ENCODE data around the gene C11orf42.
A peak's percentile ranks its signal among the peaks of the same experiment; 100 is the strongest.
"Not testable (repeated sequence)": the region's sequence is repeated elsewhere in the genome, so short reads cannot be mapped to it uniquely, and the experiment has no call there.

The C11orf42 gene

GRCh38 chr11:6223854-6224253, 18.5 kb downstream of the C11orf42 start:
- DNase-seq, result no peak

- DNase-seq, result no peak
These were observed 19.1 kb downstream of the C11orf42 start for GRCh38 chr11:6224421-6224820.

- DNase-seq, result no peak
These were observed 19.7 kb downstream of the C11orf42 start for GRCh38 chr11:6225024-6225423.

- no peak for DNase-seq
These were observed 20.5 kb downstream of the C11orf42 start for GRCh38 chr11:6225896-6226295.

GRCh38 chr11:6228520-6228919, 23.2 kb downstream of the C11orf42 start:
- DNase-seq, result no peak

DNA sequence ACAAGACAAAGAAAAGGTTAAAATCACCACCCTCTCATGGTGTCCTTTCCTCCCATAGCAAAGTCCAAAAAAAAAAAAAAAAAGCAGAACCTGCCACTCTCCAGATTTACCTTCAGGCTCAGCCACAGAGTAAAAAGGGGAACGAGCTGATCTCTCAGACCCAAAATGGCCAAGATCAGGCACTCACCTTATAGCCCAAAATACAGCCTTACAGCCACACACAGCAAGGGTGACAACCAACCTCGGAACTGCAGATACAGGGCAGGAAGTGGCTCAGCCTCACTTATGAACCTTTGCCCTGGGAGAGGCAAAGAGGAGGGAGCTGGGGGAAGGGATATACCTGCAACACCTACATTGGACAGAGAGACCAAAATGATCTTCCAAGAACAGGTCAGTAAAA, 24.6 kb downstream of the C11orf42 start:
- DNase-seq, result no peak

DNA sequence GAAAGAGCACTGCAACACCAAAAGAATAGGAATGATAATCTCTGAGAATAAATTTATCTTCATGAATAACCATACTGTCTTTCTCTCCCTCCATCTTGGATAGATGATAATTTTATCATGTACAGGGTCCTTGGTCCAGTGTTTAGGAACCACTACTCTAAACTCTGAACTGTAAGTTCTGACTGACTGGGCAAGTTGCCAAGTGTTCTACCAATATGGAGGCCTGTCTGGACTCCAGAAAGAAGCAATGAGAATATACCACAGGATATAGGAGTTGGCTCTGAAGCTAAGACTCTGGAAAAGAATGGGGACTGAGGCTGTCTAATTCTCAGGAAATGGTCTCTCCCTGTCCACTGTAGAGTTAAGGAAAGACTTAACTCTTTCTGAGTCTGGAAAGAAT, 27.5 kb downstream of the C11orf42 start:
- DNase-seq, result no peak

DNA sequence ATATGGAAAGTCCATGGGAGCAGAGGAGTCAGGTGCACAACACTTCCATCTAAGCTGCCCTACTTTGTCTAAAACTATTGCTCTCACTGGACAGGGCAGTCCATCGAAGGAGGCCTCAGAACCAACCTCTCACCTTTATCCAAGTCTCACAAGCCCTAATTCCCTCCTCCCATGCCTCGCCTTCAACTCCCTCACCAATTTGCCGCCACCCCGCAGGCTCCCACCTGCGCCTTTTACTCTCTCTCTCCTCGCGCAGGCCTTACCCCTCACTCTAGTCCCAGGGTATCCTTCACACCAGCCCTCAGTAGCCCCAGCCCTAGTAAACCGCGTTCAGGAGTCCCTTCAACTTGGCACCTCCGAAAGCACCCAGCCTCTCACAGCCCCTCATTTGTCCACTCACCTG, 28.6 kb downstream of the C11orf42 start:
- no peak for DNase-seq

DNA sequence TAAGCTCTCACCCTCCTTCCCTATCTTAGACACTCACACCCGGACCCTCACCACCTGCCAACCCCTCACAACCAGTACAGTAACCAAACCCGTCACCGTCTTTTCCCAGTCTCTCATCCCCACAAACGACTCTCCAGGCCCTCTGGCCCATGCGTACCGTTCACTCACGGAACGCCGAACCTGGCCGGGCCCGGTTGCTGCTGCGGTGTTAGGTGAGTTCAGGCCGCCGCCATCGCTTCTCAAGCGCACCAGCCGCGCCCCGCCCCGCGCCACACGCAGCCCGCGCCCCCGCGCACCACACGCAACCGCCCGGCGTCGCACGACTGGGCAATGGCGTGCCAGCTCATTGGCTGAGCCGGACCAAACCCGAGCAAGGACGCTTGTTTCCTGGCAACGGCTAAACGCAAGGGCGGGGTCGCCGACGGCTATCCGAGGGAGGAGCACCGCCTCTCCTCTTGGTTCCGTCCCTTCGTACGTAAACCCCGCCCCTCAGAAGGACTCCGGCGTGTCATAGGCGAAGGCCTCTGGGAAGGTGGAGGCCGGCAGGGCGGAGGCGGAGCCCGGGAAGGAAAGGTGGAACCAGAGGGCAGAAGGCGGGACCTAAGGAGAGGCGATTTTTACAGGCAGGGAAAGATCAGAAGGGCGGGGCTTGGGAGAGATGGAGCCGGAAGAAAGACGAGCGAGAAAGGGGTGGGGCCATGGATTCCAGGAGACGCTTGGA, 29.2 kb downstream of the C11orf42 start, which contains the start of gene FHIP1B:
Gene FHIP1B (minus strand): TSS at position 250 of the 721 bp plus-strand sequence. CDS start 10,120 bp downstream, outside the sequence.
- peak; percentile 99 for DNase-seq

GRCh38 chr11:6237266-6237665, 31.9 kb downstream of the C11orf42 start:
- DNase-seq, result no peak

DNA sequence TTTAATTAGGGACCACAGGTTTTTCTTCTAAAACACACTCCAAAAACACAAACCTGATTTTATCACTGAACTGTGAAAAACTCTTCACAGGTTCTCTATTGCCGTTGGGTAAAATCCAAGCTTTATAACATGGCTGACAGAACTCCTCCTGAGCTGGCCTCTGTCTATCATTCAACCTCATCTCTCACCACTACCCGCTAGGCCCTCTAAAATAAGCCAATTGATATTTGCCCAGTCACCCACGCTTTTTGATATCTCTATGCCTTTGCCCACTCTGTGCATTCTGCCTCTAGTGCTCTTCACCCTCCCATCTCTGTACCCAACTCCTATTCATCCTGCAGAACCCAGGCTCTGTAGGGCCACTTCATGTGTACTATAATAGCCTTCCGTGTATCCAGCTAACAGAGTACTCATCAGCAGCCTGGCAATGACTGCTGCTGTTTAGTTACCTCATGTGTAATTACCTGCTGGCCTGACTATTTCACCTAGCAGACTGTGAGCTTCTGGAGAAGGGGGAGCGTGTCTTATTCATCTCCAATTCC, 32.5 kb downstream of the C11orf42 start:
- peak; percentile 62 for DNase-seq

DNA sequence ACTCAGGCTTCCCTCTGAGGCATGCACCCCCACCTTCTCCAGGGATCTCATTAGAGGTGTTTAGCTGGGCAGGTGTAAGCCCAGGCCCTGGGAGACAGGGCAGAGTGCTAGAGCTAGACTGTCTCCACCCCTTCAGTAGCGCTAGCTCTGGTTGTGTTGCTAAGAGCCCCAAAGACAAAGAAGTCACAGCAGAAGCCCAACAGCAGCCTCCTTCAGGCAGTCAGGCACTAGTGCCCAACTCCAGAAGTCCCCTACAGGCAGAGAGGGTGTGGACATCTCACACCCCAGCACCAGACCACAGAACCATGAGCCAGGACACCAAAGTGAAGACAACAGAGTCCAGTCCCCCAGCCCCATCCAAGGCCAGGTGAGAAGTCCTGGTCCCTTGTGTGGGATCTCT, 33.5 kb downstream of the C11orf42 start, which contains the start of gene CNGA4:
Gene CNGA4 (plus strand): TSS at position 188 of the 400 bp plus-strand sequence. CDS start 118 bp downstream, at position 306.
- DNase-seq, result peak; percentile 94

DNA sequence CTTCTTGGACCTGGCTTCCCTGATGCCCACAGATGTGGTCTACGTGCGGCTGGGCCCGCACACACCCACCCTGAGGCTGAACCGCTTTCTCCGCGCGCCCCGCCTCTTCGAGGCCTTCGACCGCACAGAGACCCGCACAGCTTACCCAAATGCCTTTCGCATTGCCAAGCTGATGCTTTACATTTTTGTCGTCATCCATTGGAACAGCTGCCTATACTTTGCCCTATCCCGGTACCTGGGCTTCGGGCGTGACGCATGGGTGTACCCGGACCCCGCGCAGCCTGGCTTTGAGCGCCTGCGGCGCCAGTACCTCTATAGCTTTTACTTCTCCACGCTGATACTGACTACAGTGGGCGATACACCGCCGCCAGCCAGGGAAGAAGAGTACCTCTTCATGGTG, 34.8 kb downstream of the C11orf42 start:
- no peak for DNase-seq

GRCh38 chr11:6240781-6241180, 35.4 kb downstream of the C11orf42 start:
- DNase-seq, result no peak

DNA sequence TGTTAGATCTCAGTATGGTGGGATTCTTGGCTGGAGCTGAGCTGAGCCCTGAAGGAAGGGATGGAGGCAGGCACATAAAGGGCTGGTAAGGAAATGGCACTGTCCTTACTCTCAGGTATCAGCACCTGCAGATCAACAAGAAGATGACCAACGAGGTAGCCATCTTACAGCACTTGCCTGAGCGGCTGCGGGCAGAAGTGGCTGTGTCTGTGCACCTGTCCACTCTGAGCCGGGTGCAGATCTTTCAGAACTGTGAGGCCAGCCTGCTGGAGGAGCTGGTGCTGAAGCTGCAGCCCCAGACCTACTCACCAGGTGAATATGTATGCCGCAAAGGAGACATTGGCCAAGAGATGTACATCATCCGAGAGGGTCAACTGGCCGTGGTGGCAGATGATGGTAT, 36.0 kb downstream of the C11orf42 start:
- no peak for DNase-seq

- DNase-seq, result no peak
These were observed 40.2 kb downstream of the C11orf42 start for GRCh38 chr11:6245536-6245935.

- DNase-seq, result no peak
These were observed 42.9 kb downstream of the C11orf42 start for GRCh38 chr11:6248248-6248647.

- DNase-seq, result not testable (repeated sequence)
These were observed 43.5 kb downstream of the C11orf42 start for GRCh38 chr11:6248897-6249296.

GRCh38 chr11:6249770-6250555, 44.6 kb downstream of the C11orf42 start:
- no peak for DNase-seq

DNA sequence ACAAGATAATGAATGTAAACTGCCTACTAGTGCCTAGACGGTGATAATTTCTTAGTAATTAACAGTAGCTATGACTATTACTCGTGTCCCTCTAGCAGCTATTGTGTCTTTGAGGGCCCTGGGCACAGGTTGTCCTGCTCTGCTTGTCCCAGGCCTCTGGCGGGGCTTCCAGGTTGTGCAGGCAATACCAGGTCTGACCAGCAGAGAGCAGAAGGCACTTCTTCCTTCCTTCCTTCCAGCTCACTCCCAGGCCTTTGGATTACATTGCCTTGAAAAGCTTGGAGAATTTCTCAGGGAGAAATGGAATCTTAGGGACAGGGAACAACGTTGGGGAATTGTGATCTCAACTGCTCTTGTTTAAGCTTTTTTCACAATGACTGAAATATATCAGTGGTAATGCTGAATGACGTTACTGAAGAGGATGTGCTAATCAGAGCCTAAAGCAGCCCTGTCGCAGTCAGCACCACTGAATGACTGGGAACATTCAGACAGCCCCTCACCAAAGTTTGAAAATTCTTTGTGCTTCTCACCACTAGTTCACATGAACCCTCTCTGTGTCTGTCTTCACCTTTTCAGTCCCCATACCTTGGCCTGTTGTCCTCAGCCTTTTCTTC, 45.9 kb downstream of the C11orf42 start:
- no peak for DNase-seq

DNA sequence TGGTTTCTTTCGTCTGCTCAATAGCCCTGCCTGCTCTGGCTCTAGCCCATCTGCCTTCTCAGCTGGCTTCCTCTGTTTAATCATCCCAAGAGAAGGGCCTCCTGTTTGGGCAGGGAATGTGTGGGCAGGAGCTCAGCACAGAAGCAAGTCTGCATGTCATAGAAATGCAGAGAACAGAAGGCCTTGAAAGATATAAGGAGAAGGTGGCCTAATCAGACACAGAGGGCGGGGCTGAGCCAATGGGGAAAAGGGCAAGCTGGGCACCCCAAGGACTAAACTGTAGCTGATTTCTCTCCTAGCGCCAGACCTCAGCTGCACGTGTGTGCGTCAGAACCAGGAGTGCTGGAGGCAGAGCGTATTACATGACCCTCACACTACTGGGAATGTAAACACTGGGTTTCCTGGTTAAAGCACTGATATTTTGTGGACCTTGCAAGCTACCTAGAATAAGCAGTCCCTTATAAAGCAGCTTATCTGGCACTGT, 46.7 kb downstream of the C11orf42 start:
- DNase-seq, result no peak

DNA sequence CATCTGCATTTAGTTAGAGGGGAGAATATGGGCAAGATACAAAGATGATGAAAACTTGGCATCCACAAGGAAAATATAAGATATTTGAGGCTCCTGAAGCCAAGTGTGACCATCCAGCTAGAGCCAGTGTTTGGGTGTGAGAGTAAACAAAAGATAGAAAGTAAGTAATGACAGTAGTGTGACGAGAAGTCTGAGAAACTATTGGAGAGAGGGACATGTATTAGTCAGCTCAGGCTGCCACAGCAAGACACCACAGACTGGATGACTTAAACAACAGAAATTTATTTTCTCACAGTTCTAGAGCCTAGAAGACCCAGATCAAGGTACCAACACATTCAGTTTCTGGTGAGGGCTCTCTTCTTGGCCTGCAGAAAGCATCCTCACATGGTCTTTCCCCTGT, 47.8 kb downstream of the C11orf42 start:
- no peak for DNase-seq

DNA sequence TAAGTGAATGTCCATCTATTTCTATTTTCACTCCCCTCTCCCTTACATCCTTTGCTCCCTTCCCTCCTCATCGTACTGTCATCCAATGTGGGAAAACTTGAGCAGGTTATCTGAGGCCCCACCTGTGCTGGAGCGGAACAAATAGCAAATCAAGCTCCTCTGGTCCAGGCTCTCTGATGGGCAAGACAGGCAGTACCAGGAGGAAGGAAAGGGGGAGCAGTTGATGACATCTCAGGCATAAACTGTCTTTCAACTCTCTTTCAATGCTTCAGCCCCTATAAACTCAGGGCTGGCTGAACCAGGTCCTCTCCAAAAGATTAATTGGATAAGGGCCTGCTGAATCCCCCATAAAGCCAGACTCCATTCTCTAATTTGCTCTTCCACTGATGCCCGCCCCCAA, 52.8 kb downstream of the C11orf42 start:
- no peak for DNase-seq
